ENCODE results near the gene SCP2. TPM values are rescaled to one million over a fixed set of nuclear protein-coding genes. Genes with fewer than 3 reads are reported as not detected.
A peak's percentile ranks its signal among the peaks of the same experiment; 100 is the strongest.

Gene SCP2
- total and polyA plus RNA-seq, 4 donors, result 85.6 to 157 (median 128) TPM

DNA sequence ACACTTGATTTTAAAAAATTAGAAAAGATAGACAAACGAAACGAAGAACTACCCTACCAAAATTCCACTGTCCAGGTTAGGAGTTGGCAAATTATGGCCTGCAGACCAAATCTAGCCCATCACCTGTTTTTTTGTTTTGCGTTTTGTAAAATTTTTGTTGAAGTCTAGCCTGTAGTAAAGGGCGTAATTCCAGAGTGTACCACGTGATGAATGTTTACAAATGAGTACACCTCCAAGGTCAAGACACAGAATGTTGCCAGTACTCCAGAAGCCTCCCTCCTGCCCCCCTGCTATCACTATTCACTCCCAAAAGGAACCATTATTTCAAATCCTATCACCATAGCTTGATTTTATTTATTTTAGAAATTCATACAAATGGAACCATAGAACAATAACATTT lies 117.8 kb downstream of the SCP2 start:
- WGBS, 2 donors, result 87 to 92% methylated on average over 5 of the region's 5 CpGs
- Histone ChIP-seq H3K9ac (ENCODE audit: insufficient read depth in 1 of 2, low read length in 2 of 2) (no peak overlapping the region), H3K36me3 (ENCODE audit: control insufficient read depth in 4 of 4, insufficient read depth in 4 of 4, low read length in 4 of 4) (peaks cover 4 to 19% (median 13%) of the 10 kb centered on the region in 4 donors)

DNA sequence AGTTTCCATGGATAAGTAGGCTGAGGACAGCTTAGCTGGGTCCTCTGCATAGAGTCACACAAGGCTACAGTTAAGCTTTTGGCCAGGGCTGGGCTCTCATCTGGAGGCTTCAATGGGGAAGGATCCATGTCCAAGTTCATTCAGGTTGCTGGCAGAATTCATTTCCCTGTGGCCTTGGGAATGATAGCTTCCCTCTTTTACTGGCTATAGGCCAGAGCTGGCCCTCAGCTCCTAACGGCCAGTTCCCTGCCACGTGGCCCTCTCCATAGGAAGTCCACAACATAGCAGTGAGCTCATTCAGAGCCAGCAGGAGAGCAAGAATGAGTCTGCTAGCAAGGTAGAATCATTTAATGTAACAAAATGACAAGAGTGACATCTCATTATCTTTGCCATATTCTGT lies 119.9 kb downstream of the SCP2 start:
- Histone ChIP-seq H3K27ac (ENCODE audit: low read depth in 1 of 2, low read length in 1 of 2) (no peak overlapping the region), H3K4me3 (no peak overlapping the region), H3K9ac (ENCODE audit: insufficient read depth in 1 of 2, low read length in 2 of 2) (no peak overlapping the region), H3K36me3 (ENCODE audit: control insufficient read depth in 4 of 4, insufficient read depth in 4 of 4, low read length in 4 of 4) (peaks cover 7 to 14% (median 9%) of the 10 kb centered on the region in 4 donors), H3K4me1 (ENCODE audit: control insufficient read depth in 5 of 5, insufficient read depth in 5 of 5, low read length in 5 of 5) (peaks cover 0 to 17% (median 7%) of the 10 kb centered on the region in 5 donors), H3K27me3 (ENCODE audit: control insufficient read depth in 3 of 3, insufficient read depth in 3 of 3, low read length in 2 of 3) (no peaks in the 10 kb centered on the region), H3K9me3 (ENCODE audit: control insufficient read depth in 4 of 4, insufficient read depth in 3 of 4, low read length in 3 of 4) (no peaks in the 10 kb centered on the region)
- WGBS, 2 donors, result 45 to 53% methylated on average over 2 of the region's 2 CpGs
- ATAC-seq (ENCODE audit: insufficient read depth, low FRiP score) (no peak), DNase-seq (peak in 2 of 3 donors; percentile 35 to 40)
- TF ChIP-seq, protein P1, sequence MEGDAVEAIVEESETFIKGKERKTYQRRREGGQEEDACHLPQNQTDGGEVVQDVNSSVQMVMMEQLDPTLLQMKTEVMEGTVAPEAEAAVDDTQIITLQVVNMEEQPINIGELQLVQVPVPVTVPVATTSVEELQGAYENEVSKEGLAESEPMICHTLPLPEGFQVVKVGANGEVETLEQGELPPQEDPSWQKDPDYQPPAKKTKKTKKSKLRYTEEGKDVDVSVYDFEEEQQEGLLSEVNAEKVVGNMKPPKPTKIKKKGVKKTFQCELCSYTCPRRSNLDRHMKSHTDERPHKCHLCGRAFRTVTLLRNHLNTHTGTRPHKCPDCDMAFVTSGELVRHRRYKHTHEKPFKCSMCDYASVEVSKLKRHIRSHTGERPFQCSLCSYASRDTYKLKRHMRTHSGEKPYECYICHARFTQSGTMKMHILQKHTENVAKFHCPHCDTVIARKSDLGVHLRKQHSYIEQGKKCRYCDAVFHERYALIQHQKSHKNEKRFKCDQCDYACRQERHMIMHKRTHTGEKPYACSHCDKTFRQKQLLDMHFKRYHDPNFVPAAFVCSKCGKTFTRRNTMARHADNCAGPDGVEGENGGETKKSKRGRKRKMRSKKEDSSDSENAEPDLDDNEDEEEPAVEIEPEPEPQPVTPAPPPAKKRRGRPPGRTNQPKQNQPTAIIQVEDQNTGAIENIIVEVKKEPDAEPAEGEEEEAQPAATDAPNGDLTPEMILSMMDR (IDR thresholded peaks at IDR 0.05; ENCODE audit: control extremely low read depth, extremely low read depth), result no peak

More for the DNA sequence above, 117.8 kb downstream of the SCP2 start:
- no peak overlapping the region for H3K27ac ChIP-seq (ENCODE audit: low read depth in 1 of 2, low read length in 1 of 2)
- H3K4me3 ChIP-seq, result no peak overlapping the region
- TF ChIP-seq, protein P1 (IDR thresholded peaks at IDR 0.05; ENCODE audit: control extremely low read depth, extremely low read depth), result no peak
- DNase-seq (no peak), ATAC-seq (ENCODE audit: insufficient read depth, low FRiP score) (no peak)
- no peaks in the 10 kb centered on the region for H3K9me3 ChIP-seq (ENCODE audit: control insufficient read depth in 4 of 4, insufficient read depth in 3 of 4, low read length in 3 of 4)
- peaks cover 0 to 14% (median 2%) of the 10 kb centered on the region in 5 donors for H3K4me1 ChIP-seq (ENCODE audit: control insufficient read depth in 5 of 5, insufficient read depth in 5 of 5, low read length in 5 of 5)
- H3K27me3 ChIP-seq (ENCODE audit: control insufficient read depth in 3 of 3, insufficient read depth in 3 of 3, low read length in 2 of 3), result no peaks in the 10 kb centered on the region

DNA sequence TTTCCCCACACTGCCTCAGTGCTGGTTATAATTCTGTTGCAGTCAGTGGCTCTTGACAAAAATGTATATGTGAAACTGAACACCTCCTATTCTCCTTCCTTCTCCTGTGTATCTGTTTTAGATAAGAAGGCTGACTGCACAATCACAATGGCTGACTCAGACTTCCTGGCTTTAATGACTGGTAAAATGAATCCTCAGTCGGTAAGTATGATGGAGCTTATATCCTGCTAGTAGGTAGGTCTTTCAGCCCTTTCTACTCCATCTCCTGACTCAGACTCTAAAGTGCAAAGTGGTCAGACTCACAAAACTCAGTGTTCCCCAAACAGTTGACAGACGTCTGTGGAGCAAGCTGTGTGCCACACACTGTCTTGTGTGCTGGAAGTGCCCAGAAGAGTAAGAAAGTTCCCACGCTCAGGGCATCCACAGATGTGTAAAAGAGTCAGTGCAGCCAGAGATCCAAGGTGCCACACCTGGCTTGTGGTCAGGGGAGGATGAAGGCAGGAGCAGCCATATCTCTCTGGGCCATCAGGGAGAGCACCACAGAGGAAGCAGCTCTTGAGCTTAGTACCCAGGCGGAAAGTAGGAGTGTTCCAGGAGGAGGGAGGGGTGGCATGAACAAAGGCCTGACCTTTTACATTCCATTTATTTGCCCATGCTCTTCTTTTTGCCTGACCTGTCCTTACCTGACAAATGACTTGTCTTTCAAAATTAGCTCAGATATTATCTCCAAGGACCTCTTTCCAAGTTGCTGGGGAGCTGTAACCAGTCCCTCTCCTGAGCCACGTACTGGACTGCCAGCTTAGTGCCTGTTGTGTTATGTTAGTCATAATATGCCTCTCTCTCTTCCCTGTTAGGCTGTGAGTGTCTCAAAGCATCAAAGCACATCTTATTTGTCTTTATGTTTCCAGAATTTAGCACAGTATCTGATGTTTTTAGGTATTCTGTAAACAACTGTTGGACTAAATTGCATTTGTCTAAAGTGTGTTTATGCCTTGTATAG lies 121.0 kb downstream of the SCP2 start:
- Histone ChIP-seq H3K4me1 (ENCODE audit: control insufficient read depth in 5 of 5, insufficient read depth in 5 of 5, low read length in 5 of 5) (peaks cover 0 to 17% (median 7%) of the 10 kb centered on the region in 5 donors), H3K27ac (ENCODE audit: low read depth in 1 of 2, low read length in 1 of 2) (peak overlapping the region in 1 of 2 donors; percentile 62), H3K36me3 (ENCODE audit: control insufficient read depth in 4 of 4, insufficient read depth in 4 of 4, low read length in 4 of 4) (peaks cover 5 to 12% (median 9%) of the 10 kb centered on the region in 4 donors), H3K9me3 (ENCODE audit: control insufficient read depth in 4 of 4, insufficient read depth in 3 of 4, low read length in 3 of 4) (no peaks in the 10 kb centered on the region), H3K27me3 (ENCODE audit: control insufficient read depth in 3 of 3, insufficient read depth in 3 of 3, low read length in 2 of 3) (no peaks in the 10 kb centered on the region), H3K9ac (ENCODE audit: insufficient read depth in 1 of 2, low read length in 2 of 2) (no peak overlapping the region), H3K4me3 (no peak overlapping the region)
- DNase-seq, result no peak
- no peak for ATAC-seq (ENCODE audit: insufficient read depth, low FRiP score)
- 79 to 83% methylated on average over 5 of the region's 5 CpGs for WGBS, 2 donors
- TF ChIP-seq, protein P1 (IDR thresholded peaks at IDR 0.05; ENCODE audit: control extremely low read depth, extremely low read depth), result no peak
